Transverse colon (tissue), 4 donors: ENCODE data around the gene DMRT1. TPM values are rescaled to one million over a fixed set of nuclear protein-coding genes. Genes with fewer than 3 reads are reported as not detected.
"Not testable (repeated sequence)": the region's sequence is repeated elsewhere in the genome, so short reads cannot be mapped to it uniquely, and the experiment has no call there.

ENCODE experiments used
- DNase-seq: peaks from one replicate; pipeline ENCODE4 v3.0.0-alpha.2; 2019
- H3K27ac ChIP-seq, 4 donors: fragments of 200-600 bp; sonication (generic); 2 replicates each; pipeline ENCODE4 v1.5.1; 2016 to 2018; ENCODE audit warnings: inconsistent platforms in 4 of 4
- H3K27me3 ChIP-seq: fragments of 200-600 bp; sonication (generic); 2 replicates; pipeline ENCODE4 v1.5.1; 2017; ENCODE audit warnings: inconsistent platforms
- H3K36me3 ChIP-seq, 4 donors: fragments of 200-600 bp; sonication (generic); 2 replicates each; pipeline ENCODE4 v1.5.1; 2017 to 2019; ENCODE audit warnings: inconsistent platforms in 4 of 4
- H3K4me1 ChIP-seq, 4 donors: fragments of 200-600 bp; sonication (generic); 2 replicates each; pipeline ENCODE4 v1.5.1; 2017 to 2020; ENCODE audit warnings: inconsistent platforms in 4 of 4
- H3K4me3 ChIP-seq, 4 donors: fragments of 200-600 bp; sonication (generic); 1 replicate in 1 of 4; 2 replicates in 3 of 4; pipeline versions ENCODE4 v1.5.1 to v1.6.1; 2017 to 2019; ENCODE audit warnings: inconsistent platforms in 4 of 4
- H3K9me3 ChIP-seq, 2 donors: fragments of 200-600 bp; sonication (generic); 2 replicates each; pipeline ENCODE4 v1.5.1; 2017 to 2019; ENCODE audit warnings: inconsistent platforms in 2 of 2
- CTCF ChIP-seq, 5 experiments: fragments of 200-600 bp in 3 of 5; fragments of 450-650 bp in 2 of 5; sonication (generic) in 3 of 5; IDR thresholded peaks; 1 replicate in 2 of 5; 2 replicates in 3 of 5; pipeline ENCODE4 v1.5.1; 2016 to 2017; ENCODE audit warnings: antibody characterized with exemption in 5 of 5, inconsistent platforms in 3 of 5, mild to moderate bottlenecking in 2 of 5, moderate library complexity in 1 of 5
- EP300 ChIP-seq: sonication (generic); formaldehyde crosslinking; IDR thresholded peaks from one replicate; pipeline ENCODE4 v1.6.1; 2017; ENCODE audit warnings: antibody characterized with exemption, low read depth
- POLR2A ChIP-seq: fragments of 450-650 bp; IDR thresholded peaks from one replicate; pipeline ENCODE4 v1.6.1; 2016; ENCODE audit warnings: antibody characterized with exemption, mild to moderate bottlenecking, moderate library complexity
- POLR2AphosphoS5 ChIP-seq, 3 donors: sonication (generic); formaldehyde crosslinking; IDR thresholded peaks; one replicate each; pipeline ENCODE4 v1.6.1; 2016; ENCODE audit warnings: antibody characterized with exemption in 3 of 3
- WGBS, 2 donors: methylation state at CpG; one replicate each; pipeline ENCODE4 v1.1.5; 2018; ENCODE audit warnings: low coverage in 1 of 2; 5-methylcytosine and 5-hydroxymethylcytosine counted together
- in situ Hi-C, 4 donors: fragments of 200-750 bp; cut with MboI; loops; one replicate each; pipeline versions ENCODE4 v1.15.0 to v1.15.1; 2017; ENCODE audit warnings: low sequenced_read_pairs in 3 of 4, low pct_ligation_motif_present in 1 of 4, low pct_unique_long_range_greater_than_20kb in 1 of 4
- intact Hi-C: fragments of 100-400 bp; cut with DNase I; formaldehyde crosslinking; loops from one replicate; pipeline ENCODE4 v1.15.1; 2023; ENCODE audit warnings: low total_unique reads
- total RNA-seq, 4 donors: library from RNA; depleted of rRNA; stranded (reverse); fragments of >200 nt; gene quantifications; one replicate each; pipeline ENCODE4 v1.1.0, GENCODE V29; 2016

DMRT1 gene
- total RNA-seq, 4 donors from 2014 or later: not detected

GRCh38 chr9:860706-861105 lies 19.2 kb downstream of the DMRT1 start:
- Histone ChIP-seq H3K27ac (no peak overlapping the region), H3K9me3 (no peaks in the 10 kb centered on the region), H3K4me1 (no peaks in the 10 kb centered on the region), H3K27me3 (no peaks in the 10 kb centered on the region), H3K36me3 (no peaks in the 10 kb centered on the region), H3K4me3 (no peak overlapping the region)
- no peak for TF ChIP-seq POLR2A
- no peak for TF ChIP-seq CTCF (IDR thresholded peaks at IDR 0.05)
- TF ChIP-seq POLR2AphosphoS5 (IDR thresholded peaks at IDR 0.05): no peak
- TF ChIP-seq EP300: no peak
- WGBS, 2 donors: 78 to 79% methylated on average over 2 to 4 of the region's 4 CpGs
- no peak for DNase-seq
- intact Hi-C loops (no loop called here), in situ Hi-C loops (no loop called here)

- H3K27ac ChIP-seq, H3K9me3 ChIP-seq, in situ Hi-C loops, H3K4me3 ChIP-seq, intact Hi-C loops, H3K27me3 ChIP-seq, DNase-seq, H3K4me1 ChIP-seq, H3K36me3 ChIP-seq: not testable (repeated sequence)
- WGBS, 2 donors: 93% methylated on average over 6 of the region's 30 CpGs; no CpG with 5 or more reads in 1 of the 2 donors
Measured at GRCh38 chr9:861525-861924, 20.0 kb downstream of the DMRT1 start.

GRCh38 chr9:875119-875962 lies 33.8 kb downstream of the DMRT1 start:
- DNase-seq: no peak
- Histone ChIP-seq H3K4me3 (no peak overlapping the region), H3K9me3 (no peaks in the 10 kb centered on the region), H3K27me3 (peaks cover 13% of the 10 kb centered on the region), H3K27ac (no peak overlapping the region), H3K36me3 (no peaks in the 10 kb centered on the region), H3K4me1 (no peaks in the 10 kb centered on the region)
- intact Hi-C loops: no loop called here
- TF ChIP-seq CTCF (IDR thresholded peaks at IDR 0.05) (no peak), POLR2AphosphoS5 (IDR thresholded peaks at IDR 0.05) (no peak), POLR2A (no peak), EP300 (no peak)
- in situ Hi-C loops: no loop called here
- 64 to 71% methylated on average over 9 to 10 of the region's 10 CpGs for WGBS, 2 donors

GRCh38 chr9:876425-876824 lies 34.9 kb downstream of the DMRT1 start:
- 75 to 94% methylated on average over 1 to 4 of the region's 4 CpGs for WGBS, 2 donors
- no peak overlapping the region for H3K4me3 ChIP-seq

More at GRCh38 chr9:876425-876824, 34.9 kb downstream of the DMRT1 start:
- Histone ChIP-seq H3K27me3 (peaks cover 13% of the 10 kb centered on the region), H3K27ac (no peak overlapping the region), H3K9me3 (no peaks in the 10 kb centered on the region), H3K36me3 (no peaks in the 10 kb centered on the region), H3K4me1 (no peaks in the 10 kb centered on the region)
- intact Hi-C loops: no loop called here
- DNase-seq: no peak
- TF ChIP-seq CTCF (IDR thresholded peaks at IDR 0.05) (no peak), EP300 (no peak), POLR2A (no peak), POLR2AphosphoS5 (IDR thresholded peaks at IDR 0.05) (no peak)
- in situ Hi-C loops: no loop called here
